SH-SY5Y (cell line): ENCODE measurements around the gene PRRC2C.

Experiments used
- GATA2 ChIP-seq: IDR thresholded peaks from 2 replicates; pipeline ENCODE4 v1.6.1; 2011; ENCODE audit warnings: mild to moderate bottlenecking, low read depth, low read length
- GATA3 ChIP-seq: IDR thresholded peaks from 2 replicates; pipeline ENCODE4 v1.6.1; 2011; ENCODE audit warnings: low read depth, mild to moderate bottlenecking, low read length, moderate library complexity

DNA sequence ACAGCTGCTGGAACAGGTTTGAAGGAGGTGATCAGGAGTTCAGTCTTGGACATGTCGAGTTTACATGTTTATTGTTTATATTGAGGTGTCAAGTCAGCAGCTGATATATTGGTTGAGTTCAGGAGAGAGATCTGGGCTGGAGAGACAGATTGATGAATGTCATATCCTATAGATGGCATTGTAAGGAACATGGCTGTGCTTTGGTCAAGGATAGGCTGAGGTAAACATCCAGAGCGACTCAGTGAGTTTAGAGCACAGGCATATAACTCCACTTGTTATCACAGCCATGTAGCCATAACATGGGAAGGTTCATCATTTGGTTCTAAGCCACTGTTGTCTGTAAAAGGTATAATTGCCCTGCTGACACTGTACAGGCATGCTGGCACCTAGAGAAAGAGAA lies 131.3 kb downstream of the PRRC2C start:
- TF ChIP-seq GATA3, result no peak
- TF ChIP-seq GATA2, result no peak
